K562 (cell line): ENCODE results near the gene ADRA1B.

ENCODE experiments used
- CBFA2T3 ChIP-seq: fragments of 450-650 bp; IDR thresholded peaks from 2 replicates; pipeline ENCODE4 v1.6.1; 2017
- CEBPG ChIP-seq, 3 experiments: fragments of 200-800 bp in 1 of 3; sonication (Bioruptor generic) in 1 of 3; sonication (generic) in 1 of 3; formaldehyde crosslinking in 1 of 3; IDR thresholded peaks in 2 of 3; conservative IDR thresholded peaks in 1 of 3; 2 replicates each; pipeline versions ENCODE4 v1.6.1 to v1.8.0; 2016 to 2022; ENCODE audit warnings: missing compliant biosample characterization in 2 of 3, missing genetic modification characterization in 2 of 3, mild to moderate bottlenecking in 1 of 3, missing genetic modification reagents in 1 of 3
- FOS ChIP-seq: IDR thresholded peaks from 3 replicates; pipeline ENCODE4 v1.6.1; 2011; ENCODE audit not compliant: insufficient read length; ENCODE audit errors: extremely low read depth
- FOXA1 ChIP-seq: fragments of 450-650 bp; IDR thresholded peaks from 2 replicates; pipeline ENCODE4 v1.6.1; 2016; ENCODE audit warnings: mild to moderate bottlenecking, borderline replicate concordance
- FOXJ2 ChIP-seq: fragments of 200-800 bp; sonication (Bioruptor generic); IDR thresholded peaks from 2 replicates; pipeline ENCODE4 v1.6.1; 2016; ENCODE audit warnings: missing genetic modification characterization, missing compliant biosample characterization
- SMAD2 ChIP-seq: fragments of 150-350 bp; IDR thresholded peaks from 2 replicates; pipeline ENCODE4 v1.6.1; 2014; ENCODE audit warnings: low read depth, mild to moderate bottlenecking, low read length
- TRIM24 ChIP-seq, 2 experiments: fragments of 450-650 bp; IDR thresholded peaks; 2 replicates each; pipeline ENCODE4 v1.6.1; 2016
- TF ChIP-seq, protein P1 (sequence below), 3 experiments: IDR thresholded peaks in 2 of 3; conservative IDR thresholded peaks in 1 of 3; 2 replicates each; pipeline ENCODE4 v1.5.1; 2011 to 2012; ENCODE audit warnings: low read length in 3 of 3, mild to moderate bottlenecking in 3 of 3, control low read depth in 2 of 3, improper control_type of control experiment in 1 of 3, inconsistent platforms in 1 of 3, low read depth in 1 of 3, mixed read lengths in 1 of 3, moderate library complexity in 1 of 3; ENCODE audit not compliant: insufficient read depth in 2 of 3

DNA sequence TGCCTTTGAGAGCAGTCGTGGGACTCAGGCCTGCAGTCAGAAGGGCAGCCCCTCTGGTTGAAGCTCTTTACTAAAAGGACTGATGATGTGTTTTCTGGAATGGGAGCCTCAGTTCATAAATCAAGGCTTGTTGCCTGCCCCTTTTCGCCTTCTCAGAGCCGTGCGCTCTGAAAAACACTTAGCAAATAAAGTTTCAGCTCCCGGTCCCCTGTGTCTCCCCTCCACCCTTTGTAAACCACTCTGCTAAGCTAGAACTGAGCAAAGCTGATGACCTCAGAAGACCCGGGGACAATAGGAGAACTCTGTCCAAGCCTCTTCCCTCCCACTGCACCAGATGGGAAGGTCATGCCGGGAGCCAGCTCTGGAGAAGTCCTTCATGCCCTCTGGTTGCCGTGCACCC, 39.3 kb upstream of the ADRA1B start:
- TF ChIP-seq FOS (no peak), FOXA1 (no peak), CEBPG (CRISPR knock-in tag; IDR thresholded peaks at IDR 0.05) (no peak), CEBPG (tag; conservative IDR thresholded peaks at IDR 0.05 in 1 of 2, IDR thresholded peaks at IDR 0.05 in 1 of 2) (no peak), TRIM24 (IDR thresholded peaks at IDR 0.05) (no peak), CBFA2T3 (no peak), FOXJ2 (no peak), SMAD2 (no peak)
- TF ChIP-seq, protein P1, sequence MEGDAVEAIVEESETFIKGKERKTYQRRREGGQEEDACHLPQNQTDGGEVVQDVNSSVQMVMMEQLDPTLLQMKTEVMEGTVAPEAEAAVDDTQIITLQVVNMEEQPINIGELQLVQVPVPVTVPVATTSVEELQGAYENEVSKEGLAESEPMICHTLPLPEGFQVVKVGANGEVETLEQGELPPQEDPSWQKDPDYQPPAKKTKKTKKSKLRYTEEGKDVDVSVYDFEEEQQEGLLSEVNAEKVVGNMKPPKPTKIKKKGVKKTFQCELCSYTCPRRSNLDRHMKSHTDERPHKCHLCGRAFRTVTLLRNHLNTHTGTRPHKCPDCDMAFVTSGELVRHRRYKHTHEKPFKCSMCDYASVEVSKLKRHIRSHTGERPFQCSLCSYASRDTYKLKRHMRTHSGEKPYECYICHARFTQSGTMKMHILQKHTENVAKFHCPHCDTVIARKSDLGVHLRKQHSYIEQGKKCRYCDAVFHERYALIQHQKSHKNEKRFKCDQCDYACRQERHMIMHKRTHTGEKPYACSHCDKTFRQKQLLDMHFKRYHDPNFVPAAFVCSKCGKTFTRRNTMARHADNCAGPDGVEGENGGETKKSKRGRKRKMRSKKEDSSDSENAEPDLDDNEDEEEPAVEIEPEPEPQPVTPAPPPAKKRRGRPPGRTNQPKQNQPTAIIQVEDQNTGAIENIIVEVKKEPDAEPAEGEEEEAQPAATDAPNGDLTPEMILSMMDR (IDR thresholded peaks at IDR 0.05 in 2 of 3, conservative IDR thresholded peaks at IDR 0.05 in 1 of 3; ENCODE audit: insufficient read depth in 2 of 3, low read depth in 1 of 3, low read length in 3 of 3): no peak
